ENCODE measurements around the gene PLK5. TPM values are rescaled to one million over a fixed set of nuclear protein-coding genes. Genes with fewer than 3 reads are reported as not detected.

The PLK5 gene
- total RNA-seq, 1 experiment from 2014 or later: 1.4 TPM

- H3K4me3 Mint-ChIP-seq: peak overlapping the region; percentile 68
- 0 out of 2 replicates have a peak, but pooled peaks have one; percentile 48 for TF ChIP-seq JUN (CRISPR knock-in tag; IDR thresholded peaks at IDR 0.05)
- no peak for TF ChIP-seq SMAD3 (CRISPR knock-in tag; IDR thresholded peaks at IDR 0.05; ENCODE audit: borderline replicate concordance)
- TF ChIP-seq TEAD4 (CRISPR knock-in tag; IDR thresholded peaks at IDR 0.05): 0 out of 2 replicates have a peak, but pooled peaks have one; percentile 58
- TF ChIP-seq ZBTB21 (CRISPR knock-in tag; IDR thresholded peaks at IDR 0.05; ENCODE audit: borderline replicate concordance): no peak
- 0 out of 2 replicates have a peak, but pooled peaks have one; percentile 28 for TF ChIP-seq TEAD1 (CRISPR knock-in tag; IDR thresholded peaks at IDR 0.05)
- no peak overlapping the region for H3K27ac Mint-ChIP-seq
- no peaks in the 10 kb centered on the region for H3K9me3 Mint-ChIP-seq
- ChIA-PET POLR2A (no interaction called here), CTCF (interaction anchor here (0.6 to 1.4 kb wide), 4 partner anchors 10 to 66 kb away, joined by 3 to 7 read pairs (median 4); no protein-coding TSS in a partner anchor)
- ATAC-seq: peak; percentile 29
- H3K27me3 Mint-ChIP-seq (ENCODE audit: low read depth): peaks cover 48% of the 10 kb centered on the region
- peaks cover 5% of the 10 kb centered on the region for H3K4me1 Mint-ChIP-seq
- no peaks in the 10 kb centered on the region for H3K36me3 Mint-ChIP-seq
- no peak for DNase-seq (ENCODE audit: low spot score)
Observed at GRCh38 chr19:1524287-1524971, 552 bp downstream of the PLK5 start.

- no peaks in the 10 kb centered on the region for H3K9me3 Mint-ChIP-seq
- DNase-seq (ENCODE audit: low spot score) (no peak), ATAC-seq (no peak)
- H3K4me3 Mint-ChIP-seq: peak overlapping the region; percentile 68
- no peaks in the 10 kb centered on the region for H3K36me3 Mint-ChIP-seq
- H3K4me1 Mint-ChIP-seq: peaks cover 5% of the 10 kb centered on the region
- POLR2A ChIA-PET: no interaction called here
- H3K27ac Mint-ChIP-seq: no peak overlapping the region
- CTCF ChIA-PET: no interaction called here
- peaks cover 48% of the 10 kb centered on the region for H3K27me3 Mint-ChIP-seq (ENCODE audit: low read depth)
- TF ChIP-seq ATF1 (CRISPR knock-in tag; IDR thresholded peaks at IDR 0.05): no peak
- no peak for TF ChIP-seq FOXJ3 (CRISPR knock-in tag; IDR thresholded peaks at IDR 0.05; ENCODE audit: borderline replicate concordance)
- TF ChIP-seq ZNF396 (CRISPR knock-in tag; IDR thresholded peaks at IDR 0.05; ENCODE audit: borderline replicate concordance): no peak
- no peak for TF ChIP-seq GRHL2 (CRISPR knock-in tag; IDR thresholded peaks at IDR 0.05; ENCODE audit: insufficient replicate concordance, severe bottlenecking)
- no peak for TF ChIP-seq ARID4B (CRISPR knock-in tag; IDR thresholded peaks at IDR 0.05; ENCODE audit: borderline replicate concordance)
- no peak for TF ChIP-seq ZNF121 (CRISPR knock-in tag; IDR thresholded peaks at IDR 0.05)
- no peak for TF ChIP-seq ZNF263 (CRISPR knock-in tag; IDR thresholded peaks at IDR 0.05; ENCODE audit: low read depth)
- TF ChIP-seq MYBL2 (CRISPR knock-in tag; IDR thresholded peaks at IDR 0.05): no peak
- no peak for TF ChIP-seq ZNF423 (CRISPR knock-in tag; IDR thresholded peaks at IDR 0.05)
- no peak for TF ChIP-seq FOXP4 (CRISPR knock-in tag; IDR thresholded peaks at IDR 0.05)
- no peak for TF ChIP-seq SMAD3 (CRISPR knock-in tag; IDR thresholded peaks at IDR 0.05; ENCODE audit: borderline replicate concordance)
- TF ChIP-seq ZNF281 (CRISPR knock-in tag; IDR thresholded peaks at IDR 0.05): no peak
- TF ChIP-seq JUN (CRISPR knock-in tag; IDR thresholded peaks at IDR 0.05): no peak
- TF ChIP-seq ZNF416 (CRISPR knock-in tag; IDR thresholded peaks at IDR 0.05): no peak
- no peak for TF ChIP-seq USF2 (CRISPR knock-in tag; IDR thresholded peaks at IDR 0.05)
- no peak for TF ChIP-seq IRF1 (CRISPR knock-in tag; IDR thresholded peaks at IDR 0.05)
- no peak for TF ChIP-seq E2F5 (CRISPR knock-in tag; IDR thresholded peaks at IDR 0.05)
- no peak for TF ChIP-seq SP1 (CRISPR knock-in tag; conservative IDR thresholded peaks at IDR 0.05)
- no peak for TF ChIP-seq NFYB (CRISPR knock-in tag; conservative IDR thresholded peaks at IDR 0.05; ENCODE audit: low read depth)
Observed at GRCh38 chr19:1524972-1525325, 1.1 kb downstream of the PLK5 start.
